ENCODE data around the gene PRKN.

DNA sequence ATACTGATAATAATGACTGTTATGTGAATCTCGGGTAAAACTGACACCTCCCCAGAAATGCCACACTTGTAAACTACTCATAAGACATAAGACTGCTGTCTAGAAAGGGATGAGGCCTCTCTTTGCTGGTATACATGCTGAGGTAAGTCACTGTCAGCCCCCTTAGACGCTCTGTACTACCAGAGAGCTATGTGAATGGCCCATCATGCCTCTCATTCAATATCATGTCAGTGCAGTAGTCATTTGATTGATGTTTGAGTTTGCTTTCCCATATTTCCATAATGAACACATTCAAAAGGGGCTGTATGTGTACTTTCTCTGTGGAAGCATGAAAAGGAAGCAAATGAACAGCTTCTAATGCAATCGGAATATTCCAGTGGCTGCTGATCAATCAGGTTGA lies 1334.3 kb downstream of the PRKN start:
- TF ChIP-seq SP1 (IDR thresholded peaks at IDR 0.05): no peak
- no peak for TF ChIP-seq PKNOX1 (IDR thresholded peaks at IDR 0.05)
- TF ChIP-seq NFRKB (IDR thresholded peaks at IDR 0.05): no peak
- no peak for TF ChIP-seq ELF4 (IDR thresholded peaks at IDR 0.05)
- no peak for TF ChIP-seq HDGF (IDR thresholded peaks at IDR 0.05; ENCODE audit: borderline replicate concordance)

Data from HEK293T (cell line).